NB4 (cell line): ENCODE measurements around the gene COX4I1.

Experiments used
- DNase-seq: peaks from one replicate; pipeline ENCODE4 v3.0.0; 2010; ENCODE audit warnings: low read depth
- H3K4me3 ChIP-seq: one replicate; pipeline ENCODE4 v1.5.1; 2011; ENCODE audit warnings: mild to moderate bottlenecking, low read depth, low read length, moderate library complexity
- MYC ChIP-seq: IDR thresholded peaks from 2 replicates; pipeline ENCODE4 v1.6.1; 2011; ENCODE audit warnings: low read depth, low read length
- POLR2A ChIP-seq: IDR thresholded peaks from 2 replicates; pipeline ENCODE4 v1.6.1; 2011; ENCODE audit warnings: mild to moderate bottlenecking; ENCODE audit not compliant: insufficient read length; ENCODE audit errors: extremely low read depth
- TF ChIP-seq, protein P1 (sequence below): IDR thresholded peaks from one replicate; pipeline ENCODE4 v1.5.1; 2012; ENCODE audit warnings: low read depth, low read length
- TF ChIP-seq, protein P2 (sequence below): IDR thresholded peaks from 2 replicates; pipeline ENCODE4 v1.6.1; 2011; ENCODE audit warnings: low read depth, low read length

Gene COX4I1

DNA sequence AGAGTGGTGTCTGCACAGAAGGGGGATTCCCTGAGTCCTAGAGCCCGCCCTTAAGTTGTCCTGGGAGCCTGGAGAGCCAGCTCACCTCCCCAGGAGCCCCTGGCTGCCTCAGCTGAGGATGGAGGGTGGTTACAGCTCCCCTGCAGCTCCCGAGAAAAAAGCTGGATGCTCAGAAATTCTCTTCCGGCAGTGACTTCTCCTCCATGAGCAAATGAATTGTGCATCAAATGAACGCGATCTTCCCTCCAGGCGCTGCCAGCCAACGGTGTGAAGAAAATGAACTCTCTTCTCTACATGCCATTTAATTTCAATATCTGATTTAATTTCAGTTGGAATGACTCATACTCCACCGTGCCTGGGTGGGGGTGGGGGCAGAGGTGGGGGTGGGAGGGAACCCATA, 34.3 kb upstream of the COX4I1 start:
- no peak for DNase-seq
- TF ChIP-seq POLR2A (no peak), MYC (no peak)
- TF ChIP-seq, protein P1, sequence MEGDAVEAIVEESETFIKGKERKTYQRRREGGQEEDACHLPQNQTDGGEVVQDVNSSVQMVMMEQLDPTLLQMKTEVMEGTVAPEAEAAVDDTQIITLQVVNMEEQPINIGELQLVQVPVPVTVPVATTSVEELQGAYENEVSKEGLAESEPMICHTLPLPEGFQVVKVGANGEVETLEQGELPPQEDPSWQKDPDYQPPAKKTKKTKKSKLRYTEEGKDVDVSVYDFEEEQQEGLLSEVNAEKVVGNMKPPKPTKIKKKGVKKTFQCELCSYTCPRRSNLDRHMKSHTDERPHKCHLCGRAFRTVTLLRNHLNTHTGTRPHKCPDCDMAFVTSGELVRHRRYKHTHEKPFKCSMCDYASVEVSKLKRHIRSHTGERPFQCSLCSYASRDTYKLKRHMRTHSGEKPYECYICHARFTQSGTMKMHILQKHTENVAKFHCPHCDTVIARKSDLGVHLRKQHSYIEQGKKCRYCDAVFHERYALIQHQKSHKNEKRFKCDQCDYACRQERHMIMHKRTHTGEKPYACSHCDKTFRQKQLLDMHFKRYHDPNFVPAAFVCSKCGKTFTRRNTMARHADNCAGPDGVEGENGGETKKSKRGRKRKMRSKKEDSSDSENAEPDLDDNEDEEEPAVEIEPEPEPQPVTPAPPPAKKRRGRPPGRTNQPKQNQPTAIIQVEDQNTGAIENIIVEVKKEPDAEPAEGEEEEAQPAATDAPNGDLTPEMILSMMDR: no peak
- TF ChIP-seq, protein P2, sequence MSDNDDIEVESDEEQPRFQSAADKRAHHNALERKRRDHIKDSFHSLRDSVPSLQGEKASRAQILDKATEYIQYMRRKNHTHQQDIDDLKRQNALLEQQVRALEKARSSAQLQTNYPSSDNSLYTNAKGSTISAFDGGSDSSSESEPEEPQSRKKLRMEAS: no peak
- no peak overlapping the region for H3K4me3 ChIP-seq

DNA sequence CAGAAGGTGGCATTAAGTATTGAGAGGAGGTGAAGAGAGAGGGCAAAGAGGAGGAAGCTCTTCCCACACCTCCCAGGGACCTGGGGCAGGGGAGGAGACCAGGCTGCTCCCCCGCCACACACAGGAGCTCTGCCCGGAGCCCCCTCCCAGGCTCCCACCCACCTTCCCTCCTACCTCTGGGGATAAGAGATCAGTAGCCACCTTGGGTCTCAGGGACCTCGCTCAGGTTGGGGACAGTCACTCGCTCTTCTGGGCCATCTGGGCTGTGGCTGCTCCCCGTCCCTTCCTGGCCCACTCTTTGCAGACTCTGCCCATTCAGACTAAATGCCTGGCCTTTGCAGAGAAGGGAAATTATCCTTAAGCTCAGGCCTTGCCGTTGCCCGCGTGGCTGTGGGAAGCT, 33.7 kb upstream of the COX4I1 start:
- H3K4me3 ChIP-seq: no peak overlapping the region
- TF ChIP-seq, protein P1: no peak
- no peak for DNase-seq

DNA sequence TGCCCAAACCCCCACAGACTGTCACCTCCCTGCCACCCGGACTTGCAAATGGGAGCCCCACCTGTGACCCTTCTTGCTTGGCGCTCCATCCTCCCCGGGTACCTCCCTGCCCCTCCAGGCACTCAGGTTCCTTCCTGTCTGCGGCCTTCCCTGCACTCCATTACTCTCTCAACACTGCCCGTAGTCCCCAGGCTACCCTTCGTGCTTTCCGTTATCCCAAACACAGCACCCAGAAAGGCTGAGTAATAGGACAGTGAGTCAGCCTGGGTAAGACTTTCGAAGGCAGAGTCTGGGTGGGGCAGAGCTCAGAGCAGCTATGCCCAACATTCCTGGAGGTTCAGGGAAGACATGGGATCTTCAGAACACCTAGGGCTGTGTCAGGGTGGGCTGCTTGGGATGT, 32.0 kb upstream of the COX4I1 start:
- no peak overlapping the region for H3K4me3 ChIP-seq
- peak; percentile 66 for DNase-seq
- TF ChIP-seq, protein P1: no peak
- TF ChIP-seq MYC (no peak), POLR2A (no peak)
- TF ChIP-seq, protein P2: no peak

DNA sequence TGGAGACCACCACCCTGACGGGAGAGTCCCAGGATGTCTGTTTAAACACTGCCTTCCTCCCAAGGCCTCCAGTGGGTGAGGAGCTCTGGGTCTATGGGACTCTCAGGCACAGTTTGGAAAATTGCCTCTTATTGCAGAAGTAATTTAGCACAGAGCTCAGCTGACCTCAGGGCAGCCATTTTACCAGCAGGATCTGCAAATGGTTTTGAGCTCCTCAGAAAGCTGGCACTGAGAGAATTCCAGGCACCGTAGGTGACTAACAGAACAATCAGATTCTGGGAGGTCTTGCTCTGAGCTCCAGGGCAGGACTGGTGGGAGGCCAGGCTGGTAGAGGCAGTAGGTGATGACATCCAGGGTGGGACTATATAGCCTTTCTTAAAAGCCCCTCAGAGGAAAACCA, 31.3 kb upstream of the COX4I1 start:
- no peak for DNase-seq
- no peak overlapping the region for H3K4me3 ChIP-seq
- TF ChIP-seq, protein P2: no peak
- TF ChIP-seq MYC: no peak
- TF ChIP-seq POLR2A: no peak
- TF ChIP-seq, protein P1: no peak

DNA sequence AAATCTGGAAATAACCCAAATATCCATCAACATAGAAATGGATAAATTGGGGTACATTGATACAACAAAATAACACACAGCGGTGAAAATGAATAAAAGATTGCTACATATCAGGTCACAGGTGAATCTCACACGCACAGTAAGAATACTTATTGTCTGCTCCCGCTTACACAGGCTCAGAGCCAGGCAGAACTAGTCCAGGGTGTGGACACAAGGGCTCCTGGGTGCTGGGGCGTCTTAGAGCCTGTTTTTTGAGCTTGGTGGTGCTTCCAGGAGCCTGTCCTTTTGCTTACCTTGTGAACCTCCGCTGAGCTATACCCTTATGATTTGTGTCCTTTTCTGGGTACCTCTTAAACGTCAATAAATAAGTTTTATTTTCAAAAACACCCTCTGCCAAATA, 28.8 kb upstream of the COX4I1 start:
- TF ChIP-seq, protein P2: no peak
- TF ChIP-seq MYC (no peak), POLR2A (no peak)
- TF ChIP-seq, protein P1: no peak
- no peak for DNase-seq
- H3K4me3 ChIP-seq: no peak overlapping the region

DNA sequence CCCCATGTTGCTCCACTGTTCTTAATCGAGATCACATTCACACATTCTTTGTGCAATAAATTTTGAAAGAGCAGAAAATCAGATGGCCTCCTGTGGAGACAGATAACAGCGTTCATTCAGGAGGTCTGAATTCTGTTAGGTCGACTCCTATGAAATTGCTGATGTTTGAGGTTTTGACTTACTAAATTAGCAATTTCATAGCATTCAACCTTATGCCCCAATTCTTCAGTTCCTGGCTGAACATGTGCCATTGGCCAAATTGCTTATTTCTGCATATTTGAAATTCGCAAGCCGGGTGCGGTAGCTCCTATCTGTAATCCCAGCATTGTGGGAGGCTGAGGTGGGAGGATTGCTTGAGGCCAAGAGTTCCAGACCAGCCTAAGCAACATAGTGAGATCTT, 26.5 kb upstream of the COX4I1 start:
- DNase-seq: no peak
- no peak overlapping the region for H3K4me3 ChIP-seq
- TF ChIP-seq, protein P1: no peak
- TF ChIP-seq, protein P2: no peak
- TF ChIP-seq MYC (no peak), POLR2A (no peak)
